Endothelial cell of umbilical vein (primary cell): ENCODE measurements around the gene CNFN. TPM values are rescaled to one million over a fixed set of nuclear protein-coding genes. Genes with fewer than 3 reads are reported as not detected.

Experiments
- BruUV-seq: library from RNA; stranded (reverse); fragments of 400-500 nt; replicated peaks from 2 replicates; lab custom pipeline; 2021; lab: Mats Ljungman, UMichigan
- CTCF ChIA-PET: fragments of 300-600, 350-600 bp; sonication (Branson Sonifier 250); formaldehyde crosslinking; loops from one replicate; lab custom pipeline; 2021; ENCODE audit warnings: antibody characterized with exemption, inconsistent platforms; lab: Charles Lee
- POLR2A ChIA-PET: fragments of 300-600, 350-600 bp; sonication (Branson Sonifier 250); formaldehyde crosslinking; loops from one replicate; lab custom pipeline; 2021; ENCODE audit warnings: antibody characterized with exemption, inconsistent platforms; lab: Charles Lee
- DNase-seq: peaks from one replicate; pipeline ENCODE4 v3.0.0-alpha.2; 2011; ENCODE audit warnings: low read depth, low spot score
- FAIRE-seq: peaks from 2 replicates; lab custom pipeline; 2011; peaks lifted over from hg19 to GRCh38; lab: Jason Lieb, UNC
- H2AFZ ChIP-seq: 2 replicates; pipeline ENCODE4 v1.6.0; 2012; ENCODE audit warnings: low read depth, low read length, control low read depth, inconsistent platforms
- H3K27ac ChIP-seq: 2 replicates; pipeline ENCODE4 v1.5.1; 2011; ENCODE audit warnings: low read depth, mild to moderate bottlenecking, control low read depth, low read length, moderate library complexity; ENCODE audit not compliant: insufficient read depth
- H3K27me3 ChIP-seq, 2 experiments: 2 replicates each; pipeline versions ENCODE4 v1.6.0 to v1.6.1; 2011; ENCODE audit warnings: low read length in 2 of 2, mixed read lengths in 1 of 2; ENCODE audit not compliant: control insufficient read depth in 2 of 2, insufficient read depth in 2 of 2
- H3K36me3 ChIP-seq, 2 experiments: 2 replicates in 1 of 2; 3 replicates in 1 of 2; pipeline ENCODE4 v1.5.1; 2011; ENCODE audit warnings: low read length in 2 of 2, mild to moderate bottlenecking in 1 of 2, moderate library complexity in 1 of 2; ENCODE audit not compliant: control insufficient read depth in 2 of 2, insufficient read depth in 2 of 2; ENCODE audit errors: extremely low read depth in 1 of 2
- H3K4me1 ChIP-seq: 3 replicates; pipeline ENCODE4 v1.5.1; 2011; ENCODE audit warnings: mild to moderate bottlenecking, low read length; ENCODE audit not compliant: control insufficient read depth, insufficient read depth; ENCODE audit errors: extremely low read depth
- H3K4me2 ChIP-seq: 2 replicates; pipeline ENCODE4 v1.6.1; 2011; ENCODE audit warnings: low read length, control low read depth, mixed read lengths; ENCODE audit not compliant: insufficient read depth
- H3K4me3 ChIP-seq, 3 experiments: fragments of 200-600 bp in 1 of 3; sonication (generic), shearing (Covaris generic) in 1 of 3; replicated peaks in 1 of 3; 2 replicates each; pipeline ENCODE4 v1.5.1; 2011 to 2016; ENCODE audit warnings: control low read depth in 3 of 3, low read length in 3 of 3, mild to moderate bottlenecking in 2 of 3, inconsistent platforms in 1 of 3, low read depth in 1 of 3, moderate library complexity in 1 of 3; ENCODE audit not compliant: insufficient read depth in 1 of 3
- H3K79me2 ChIP-seq: 2 replicates; pipeline ENCODE4 v1.6.0; 2012; ENCODE audit warnings: low read length, inconsistent platforms; ENCODE audit not compliant: control insufficient read depth, insufficient read depth
- H3K9ac ChIP-seq: replicated peaks from 2 replicates; pipeline ENCODE3; 2011; ENCODE audit warnings: low read length, control low read depth; ENCODE audit not compliant: insufficient read depth; ENCODE audit errors: extremely low read depth
- H3K9me1 ChIP-seq: replicated peaks from 3 replicates; pipeline ENCODE4 v1.6.0; 2011; ENCODE audit warnings: mild to moderate bottlenecking, low read length; ENCODE audit not compliant: control insufficient read depth, insufficient read depth; ENCODE audit errors: extremely low read depth
- H3K9me3 ChIP-seq: replicated peaks from 2 replicates; pipeline ENCODE4 v1.5.1; 2012; ENCODE audit warnings: low read length, inconsistent platforms; ENCODE audit not compliant: control insufficient read depth, insufficient read depth
- H4K20me1 ChIP-seq: replicated peaks from 2 replicates; pipeline ENCODE3; 2011; ENCODE audit warnings: mild to moderate bottlenecking, low read length; ENCODE audit not compliant: control insufficient read depth, insufficient read depth; ENCODE audit errors: extremely low read depth
- EZH2 ChIP-seq: IDR thresholded peaks from 2 replicates; pipeline ENCODE4 v1.6.1; 2012; ENCODE audit warnings: borderline replicate concordance, low read depth, mild to moderate bottlenecking, moderate library complexity, low read length, inconsistent platforms; ENCODE audit not compliant: severe bottlenecking
- FOS ChIP-seq: IDR thresholded peaks from 2 replicates; pipeline ENCODE4 v1.6.1; 2011; ENCODE audit warnings: mild to moderate bottlenecking, low read length, moderate library complexity, borderline replicate concordance; ENCODE audit not compliant: insufficient read depth
- JUN ChIP-seq: IDR thresholded peaks from 2 replicates; pipeline ENCODE4 v1.6.1; 2011; ENCODE audit warnings: borderline replicate concordance, low read depth; ENCODE audit not compliant: insufficient read length, insufficient read depth
- MAX ChIP-seq: IDR thresholded peaks from 2 replicates; pipeline ENCODE4 v1.6.1; 2011; ENCODE audit not compliant: insufficient read depth, insufficient read length
- MYC ChIP-seq: IDR thresholded peaks from one replicate; pipeline ENCODE4 v1.6.1; 2011; ENCODE audit warnings: mild to moderate bottlenecking, low read depth, low read length
- POLR2A ChIP-seq: IDR thresholded peaks from 2 replicates; pipeline ENCODE4 v1.6.1; 2012; ENCODE audit warnings: low read depth, mild to moderate bottlenecking, control low read depth, low read length
- POLR2AphosphoS5 ChIP-seq: IDR thresholded peaks from 2 replicates; pipeline ENCODE4 v1.6.1; 2012; ENCODE audit warnings: low read depth, mild to moderate bottlenecking, control low read depth, low read length, moderate library complexity; ENCODE audit not compliant: insufficient read depth
- dilution Hi-C: fragments of 300-500 bp; cut with MboI; formaldehyde crosslinking; loops from one replicate; pipeline ENCODE4 v1.15.0; 2019; ENCODE audit warnings: low sequenced_read_pairs; ENCODE audit not compliant: extremely low pct_ligation_motif_present
- intact Hi-C: fragments of 100-400 bp; cut with micrococcal nuclease; formaldehyde crosslinking; loops from one replicate; pipeline ENCODE4 v1.10.0; 2022
- polyA plus RNA-seq, 4 experiments: library from polyadenylated mRNA; depleted of rRNA in 3 of 4; stranded (reverse) in 3 of 4; unstranded in 1 of 4; fragments of >200 nt; gene quantifications; 2 replicates each; pipeline versions ENCODE4 v1.2.1 to v1.2.3, GENCODE V29; 2011 to 2012; ENCODE audit warnings: missing spikeins in 1 of 4
- total RNA-seq: library from RNA; stranded (reverse); gene quantifications from 2 replicates; pipeline ENCODE4 v1.2.3, GENCODE V29; 2021
- TF ChIP-seq, protein P1 (sequence below), 2 donors: IDR thresholded peaks; 1 replicate in 1 of 2; 2 replicates in 1 of 2; pipeline ENCODE4 v1.5.1; 2011; ENCODE audit warnings: low read length in 2 of 2, mild to moderate bottlenecking in 2 of 2, moderate library complexity in 2 of 2, control low read depth in 1 of 2, inconsistent platforms in 1 of 2, low read depth in 1 of 2; ENCODE audit not compliant: insufficient read depth in 1 of 2; ENCODE audit errors: extremely low read depth in 1 of 2

Gene CNFN
- total and polyA plus RNA-seq, 2 donors (not counting 3 experiments of a cell fraction or from before 2014, with no cell fraction given), result 0.23 to 0.73 TPM

DNA sequence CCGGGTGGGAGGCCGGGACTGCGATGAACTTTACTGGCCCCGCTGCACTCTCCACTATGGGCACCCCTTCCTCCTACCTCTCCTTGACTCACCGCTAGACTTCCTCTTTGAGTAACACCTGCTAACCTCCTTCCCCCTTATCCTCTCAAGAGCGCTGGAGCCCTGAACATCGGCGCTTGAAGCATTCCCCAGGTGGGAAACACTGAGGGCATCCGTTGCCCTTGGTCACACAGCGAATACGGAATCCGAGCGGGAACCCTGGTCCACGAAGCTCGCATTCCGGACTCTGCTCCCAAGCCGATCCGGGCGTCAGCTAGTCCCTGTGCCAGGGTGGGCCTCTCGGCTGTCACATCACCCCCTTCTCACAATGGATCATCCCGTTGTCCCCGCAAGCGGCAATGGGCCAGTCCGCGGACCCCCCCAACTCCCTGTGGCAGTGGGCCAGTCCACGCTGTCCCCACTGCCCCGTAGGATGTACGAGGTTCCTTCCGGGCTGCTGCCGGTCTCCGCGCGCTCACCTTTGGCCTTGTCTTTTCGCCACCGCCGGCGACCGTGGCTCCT, 32.9 kb upstream of the CNFN start:
- no peak for DNase-seq
- peak overlapping the region; percentile 81 for H3K4me2 ChIP-seq
- no peaks in the 10 kb centered on the region for H3K9me3 ChIP-seq
- H2AFZ ChIP-seq, result peak overlapping the region; percentile 79
- no peak for TF ChIP-seq MYC
- peak; percentile 22 for TF ChIP-seq POLR2A
- TF ChIP-seq EZH2, result no peak
- TF ChIP-seq FOS, result no peak
- TF ChIP-seq POLR2AphosphoS5, result no peak
- ChIA-PET POLR2A (interaction anchor here (0.7 kb wide), 1 partner anchor 180 kb away, joined by 3 read pairs; the partner anchor contains the start of gene GSK3A), CTCF (interaction anchor here (0.7 to 3.7 kb wide), 7 partner anchors 10 to 1959 kb away, joined by 3 to 28 read pairs (median 15); no protein-coding TSS in a partner anchor)
- peak overlapping the region; percentile 25 to 52 (median 49) for H3K4me3 ChIP-seq
- no peaks in the 10 kb centered on the region for H3K9me1 ChIP-seq
- dilution Hi-C loops (no loop called here), intact Hi-C loops (loop anchor here (1.0 kb wide), 3 partner anchors 10 to 26 kb away; no protein-coding TSS in a partner anchor)
- no TSS peak for BruUV-seq
- FAIRE-seq, result peak; percentile 52
- peak overlapping the region; percentile 27 for H3K9ac ChIP-seq
- H3K79me2 ChIP-seq, result no peaks in the 10 kb centered on the region
- peak overlapping the region; percentile 55 for H3K27ac ChIP-seq
- peaks cover 29% of the 10 kb centered on the region for H3K4me1 ChIP-seq
- H3K27me3 ChIP-seq, result no peaks in the 10 kb centered on the region
- no peaks in the 10 kb centered on the region for H3K36me3 ChIP-seq
- H4K20me1 ChIP-seq, result no peaks in the 10 kb centered on the region

GRCh38 chr19:42422092-42422900, 32.2 kb upstream of the CNFN start:
- Histone ChIP-seq H3K27ac (peak overlapping the region; percentile 16), H3K27me3 (no peaks in the 10 kb centered on the region), H3K9me1 (no peaks in the 10 kb centered on the region), H2AFZ (no peak overlapping the region), H3K79me2 (no peaks in the 10 kb centered on the region), H4K20me1 (no peaks in the 10 kb centered on the region), H3K4me1 (peaks cover 29% of the 10 kb centered on the region), H3K4me3 (peak overlapping the region in 2 of 3 experiments; percentile 49 to 52), H3K36me3 (no peaks in the 10 kb centered on the region), H3K9me3 (no peaks in the 10 kb centered on the region), H3K9ac (no peak overlapping the region), H3K4me2 (peak overlapping the region; percentile 81)
- FAIRE-seq (no peak), DNase-seq (no peak)
- TF ChIP-seq, protein P1, sequence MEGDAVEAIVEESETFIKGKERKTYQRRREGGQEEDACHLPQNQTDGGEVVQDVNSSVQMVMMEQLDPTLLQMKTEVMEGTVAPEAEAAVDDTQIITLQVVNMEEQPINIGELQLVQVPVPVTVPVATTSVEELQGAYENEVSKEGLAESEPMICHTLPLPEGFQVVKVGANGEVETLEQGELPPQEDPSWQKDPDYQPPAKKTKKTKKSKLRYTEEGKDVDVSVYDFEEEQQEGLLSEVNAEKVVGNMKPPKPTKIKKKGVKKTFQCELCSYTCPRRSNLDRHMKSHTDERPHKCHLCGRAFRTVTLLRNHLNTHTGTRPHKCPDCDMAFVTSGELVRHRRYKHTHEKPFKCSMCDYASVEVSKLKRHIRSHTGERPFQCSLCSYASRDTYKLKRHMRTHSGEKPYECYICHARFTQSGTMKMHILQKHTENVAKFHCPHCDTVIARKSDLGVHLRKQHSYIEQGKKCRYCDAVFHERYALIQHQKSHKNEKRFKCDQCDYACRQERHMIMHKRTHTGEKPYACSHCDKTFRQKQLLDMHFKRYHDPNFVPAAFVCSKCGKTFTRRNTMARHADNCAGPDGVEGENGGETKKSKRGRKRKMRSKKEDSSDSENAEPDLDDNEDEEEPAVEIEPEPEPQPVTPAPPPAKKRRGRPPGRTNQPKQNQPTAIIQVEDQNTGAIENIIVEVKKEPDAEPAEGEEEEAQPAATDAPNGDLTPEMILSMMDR (IDR thresholded peaks at IDR 0.05; ENCODE audit: extremely low read depth in 1 of 2, insufficient read depth in 1 of 2, low read depth in 1 of 2, low read length in 2 of 2), result no peak
- TF ChIP-seq JUN, result no peak
- no peak for TF ChIP-seq EZH2
- TF ChIP-seq POLR2A, result no peak
- TF ChIP-seq POLR2AphosphoS5, result no peak
- TF ChIP-seq MAX, result no peak
- no peak for TF ChIP-seq MYC
- no peak for TF ChIP-seq FOS
- dilution Hi-C loops (no loop called here), intact Hi-C loops (no loop called here)
- ChIA-PET CTCF (interaction anchor here (2.6 to 3.7 kb wide), 3 partner anchors 10 to 21 kb away, joined by 15 to 28 read pairs (median 19); no protein-coding TSS in a partner anchor), POLR2A (no interaction called here)
- BruUV-seq, result no TSS peak
